Skeletal muscle cell (primary cell): Measurements from ENCODE around the gene LRRC49.
"Not testable (repeated sequence)": the region's sequence is repeated elsewhere in the genome, so short reads cannot be mapped to it uniquely, and the experiment has no call there.

Source experiments
- DNase-seq: peaks from one replicate; pipeline ENCODE4 v3.0.0-alpha.2; 2010; ENCODE audit warnings: low read depth
- H3K4me3 ChIP-seq: 2 replicates; pipeline ENCODE4 v1.5.1; 2011; ENCODE audit warnings: low read depth, mild to moderate bottlenecking, control low read depth, low read length, moderate library complexity

LRRC49 gene, protein sequence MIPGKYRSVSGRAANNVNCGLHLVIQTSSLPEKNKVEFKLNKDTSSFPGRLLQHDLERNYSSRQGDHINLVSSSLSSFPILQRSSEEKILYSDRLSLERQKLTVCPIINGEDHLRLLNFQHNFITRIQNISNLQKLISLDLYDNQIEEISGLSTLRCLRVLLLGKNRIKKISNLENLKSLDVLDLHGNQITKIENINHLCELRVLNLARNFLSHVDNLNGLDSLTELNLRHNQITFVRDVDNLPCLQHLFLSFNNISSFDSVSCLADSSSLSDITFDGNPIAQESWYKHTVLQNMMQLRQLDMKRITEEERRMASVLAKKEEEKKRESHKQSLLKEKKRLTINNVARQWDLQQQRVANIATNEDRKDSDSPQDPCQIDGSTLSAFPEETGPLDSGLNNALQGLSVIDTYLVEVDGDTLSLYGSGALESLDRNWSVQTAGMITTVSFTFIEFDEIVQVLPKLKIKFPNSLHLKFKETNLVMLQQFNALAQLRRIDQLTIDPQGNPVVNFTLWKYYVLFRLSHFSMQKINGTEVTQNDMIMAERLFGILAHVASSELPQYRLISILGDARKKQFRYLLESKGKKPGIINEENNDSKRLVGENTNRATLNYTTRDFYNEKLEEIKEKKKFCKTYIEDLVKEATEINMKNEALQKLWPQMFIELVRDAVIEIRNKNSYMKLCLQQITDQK

DNA sequence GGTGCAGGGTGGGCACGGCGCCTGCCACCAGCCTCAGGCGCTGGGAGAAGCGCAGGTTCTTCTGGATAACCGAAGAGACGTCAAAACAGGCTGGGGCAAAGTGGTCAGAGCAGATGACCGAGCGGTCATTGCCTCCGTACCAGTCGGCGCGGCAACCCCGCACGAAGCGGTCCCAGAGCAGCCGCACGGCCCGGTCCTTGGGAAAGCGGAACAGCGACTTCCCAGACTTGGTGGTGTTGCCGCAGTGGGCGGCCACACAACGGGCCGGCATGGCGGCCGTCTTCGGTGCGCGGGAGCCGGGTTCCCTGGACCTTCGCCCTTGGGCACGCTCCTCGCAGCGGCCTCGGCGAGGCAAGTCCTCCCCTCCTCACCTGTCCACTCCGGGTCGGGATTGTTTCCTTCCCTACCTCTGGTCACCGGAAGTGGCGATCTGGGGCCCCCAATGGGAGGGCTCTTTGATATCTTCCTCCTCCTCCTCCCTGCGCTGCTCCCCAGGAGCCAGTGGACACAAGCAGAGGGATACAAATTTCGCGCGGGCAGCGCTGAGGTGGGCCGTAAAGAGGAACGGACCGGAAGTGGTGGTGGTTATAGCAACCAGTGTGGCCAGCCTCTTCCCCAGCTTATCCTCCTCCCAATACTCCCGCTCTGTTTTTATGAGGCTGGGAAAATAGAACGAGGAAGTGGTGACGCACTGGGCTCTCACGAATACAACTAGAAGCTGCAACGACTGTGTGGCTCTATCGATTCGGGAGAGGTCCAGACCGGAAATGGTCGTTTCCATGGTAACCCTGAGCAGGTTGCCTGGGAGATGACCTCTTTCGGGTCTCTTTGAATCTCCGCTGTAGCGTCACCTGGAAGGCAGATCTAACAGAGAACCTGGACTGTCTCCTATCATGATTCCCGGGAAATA, at the start of gene LRRC49, which contains the start of gene THAP10:
Gene LRRC49, plus strand, starts transcription at position 825 of the 910 bp plus-strand sequence. Its CDS starts 69 bp downstream, at position 894.
Gene THAP10, minus strand, starts transcription at position 432 of the 910 bp plus-strand sequence. Its CDS starts 161 bp downstream, at position 271.
- peak; percentile 88 for DNase-seq
- H3K4me3 ChIP-seq: peak within 1 kb of the TSS; percentile 56

- DNase-seq: no peak
- H3K4me3 ChIP-seq: no peak overlapping the region
Observed at GRCh38 chr15:70845602-70846360, 46.8 kb upstream of the LRRC49 start.

GRCh38 chr15:70851889-70852288, 40.7 kb upstream of the LRRC49 start:
- no peak for DNase-seq
- peak overlapping the region; percentile 52 for H3K4me3 ChIP-seq

GRCh38 chr15:70852501-70853317, 39.9 kb upstream of the LRRC49 start:
- no peak for DNase-seq
- peak overlapping the region; percentile 52 for H3K4me3 ChIP-seq

DNA sequence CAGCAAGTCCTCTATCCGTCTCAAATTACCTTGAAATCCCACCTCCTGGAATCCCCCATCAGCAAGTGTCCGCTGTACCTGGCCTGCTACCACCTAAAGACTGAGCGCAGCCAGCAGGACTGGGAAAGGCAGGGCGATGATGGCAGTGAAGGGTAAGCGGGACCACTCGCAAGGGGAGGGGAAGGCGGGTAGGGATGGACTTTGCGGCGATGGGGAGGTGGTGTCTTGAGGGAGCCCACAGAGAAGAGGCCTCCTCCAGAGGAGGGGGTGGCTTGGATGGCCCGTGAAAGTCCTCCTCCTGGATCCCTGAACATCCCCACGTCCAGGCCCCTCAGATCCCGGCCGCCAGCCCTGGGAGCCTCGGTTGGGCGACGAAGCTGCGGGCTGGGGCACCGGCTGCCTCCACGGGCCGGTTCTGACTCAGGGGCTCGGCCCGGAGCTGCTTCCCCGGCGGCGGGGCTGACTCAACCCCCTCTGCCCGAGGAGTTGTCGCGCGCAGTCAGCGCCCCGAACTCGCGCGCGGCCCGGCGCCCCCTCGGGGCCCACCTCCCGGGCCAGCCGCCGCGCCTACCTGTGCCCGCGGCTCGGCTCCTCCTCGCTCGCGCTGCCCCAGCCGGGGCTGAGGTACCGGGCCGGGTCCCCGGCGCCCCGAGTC, 39.2 kb upstream of the LRRC49 start:
- DNase-seq: no peak
- peak overlapping the region; percentile 52 for H3K4me3 ChIP-seq

GRCh38 chr15:70853973-70854665, 38.5 kb upstream of the LRRC49 start, which contains the start of gene LARP6:
TSS of gene LARP6 (minus strand) at chr15:70854157. CDS start at chr15:70854088, 69 bp downstream.
- H3K4me3 ChIP-seq: peak within 1 kb of the TSS; percentile 52

DNA sequence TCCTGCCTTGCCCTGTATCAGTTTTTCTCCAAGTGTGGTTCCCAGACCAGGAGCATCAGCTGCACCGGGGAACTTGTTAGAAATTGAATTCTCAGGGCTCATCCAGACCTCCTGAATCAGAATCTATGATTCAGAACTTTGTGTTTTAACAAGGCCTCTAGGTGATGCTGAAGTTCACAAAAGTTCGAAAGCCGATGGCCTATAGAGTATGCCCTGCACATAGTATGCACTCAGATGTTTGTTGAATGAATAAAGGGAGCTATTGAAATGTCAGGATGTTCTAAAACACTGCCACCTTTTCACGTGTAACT, 38.0 kb upstream of the LRRC49 start:
- H3K4me3 ChIP-seq: peak overlapping the region; percentile 52
- no peak for DNase-seq

More at GRCh38 chr15:70853973-70854665, 38.5 kb upstream of the LRRC49 start, which contains the start of gene LARP6:
- DNase-seq: no peak

DNA sequence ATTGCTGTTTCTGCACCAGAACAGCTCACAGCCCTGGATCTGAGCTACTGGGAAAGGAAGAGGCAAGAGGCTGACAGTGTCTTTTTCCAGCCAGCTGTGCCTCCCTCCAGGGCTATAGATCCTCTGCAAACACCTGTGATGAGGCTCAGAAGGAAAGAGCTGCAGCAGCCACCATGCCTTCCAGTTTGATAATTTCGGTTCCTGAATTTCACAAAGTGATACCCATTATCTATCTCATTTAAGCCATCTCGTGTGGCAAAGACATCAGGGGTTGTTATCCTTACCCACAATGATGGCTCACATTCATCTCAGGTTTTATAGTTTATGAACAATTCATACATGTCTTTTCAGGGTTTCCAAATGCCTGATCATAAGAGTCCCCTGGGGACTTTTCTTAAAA, 36.9 kb upstream of the LRRC49 start:
- no peak overlapping the region for H3K4me3 ChIP-seq
- DNase-seq: no peak

GRCh38 chr15:70856177-70856883, 36.3 kb upstream of the LRRC49 start:
- DNase-seq: no peak
- peak overlapping the region; percentile 18 for H3K4me3 ChIP-seq

DNA sequence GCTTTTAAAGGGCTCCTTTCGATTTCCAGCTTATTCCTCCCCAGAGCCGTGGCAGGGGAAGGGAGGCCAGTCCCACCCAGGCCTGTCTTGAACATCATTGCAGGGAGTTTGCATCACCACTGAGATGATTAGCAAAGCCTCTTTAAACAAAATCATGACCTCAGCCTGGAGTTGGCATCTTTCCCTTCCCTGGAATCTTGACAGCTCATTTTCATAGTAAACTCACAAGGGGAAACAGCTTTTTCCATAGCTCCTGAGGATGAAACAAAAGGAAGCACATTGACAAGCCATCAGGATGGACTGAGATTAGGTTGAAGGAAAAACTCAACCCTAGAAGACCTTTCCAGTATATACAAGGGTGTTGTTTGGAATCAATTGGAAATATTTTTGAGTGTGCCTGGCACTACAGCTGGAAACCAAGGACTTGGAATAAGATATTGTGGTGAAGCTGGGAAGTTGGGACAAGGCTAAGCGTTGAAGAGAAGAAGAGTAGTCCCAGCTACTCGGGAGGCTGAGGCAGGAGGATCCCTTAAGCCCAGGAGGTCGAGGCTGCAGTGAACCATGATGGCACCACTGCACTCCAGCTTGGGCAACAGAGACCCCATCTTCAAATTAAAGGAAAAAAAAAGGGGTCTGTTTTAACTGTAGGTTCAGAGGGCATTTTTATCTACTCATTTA, 35.6 kb upstream of the LRRC49 start:
- peak; percentile 99 for DNase-seq
- peak overlapping the region; percentile 18 for H3K4me3 ChIP-seq

GRCh38 chr15:70857562-70858285, 34.9 kb upstream of the LRRC49 start:
- DNase-seq: no peak
- no peak overlapping the region for H3K4me3 ChIP-seq

GRCh38 chr15:70858614-70859321, 33.9 kb upstream of the LRRC49 start:
- not testable (repeated sequence) for DNase-seq, H3K4me3 ChIP-seq

GRCh38 chr15:70859322-70859908, 33.2 kb upstream of the LRRC49 start:
- H3K4me3 ChIP-seq: no peak overlapping the region
- no peak for DNase-seq

GRCh38 chr15:70859998-70860397, 32.6 kb upstream of the LRRC49 start:
- H3K4me3 ChIP-seq: no peak overlapping the region

More at GRCh38 chr15:70859998-70860397, 32.6 kb upstream of the LRRC49 start:
- no peak for DNase-seq
